ENCODE data around the gene CFAP43.
A peak's percentile ranks its signal among the peaks of the same experiment; 100 is the strongest.
"Not testable (repeated sequence)": the region's sequence is repeated elsewhere in the genome, so short reads cannot be mapped to it uniquely, and the experiment has no call there.

Gene CFAP43

GRCh38 chr10:104257235-104257634, 25.1 kb upstream of the CFAP43 start:
- DNase-seq (ENCODE audit: low spot score): no peak

- DNase-seq (ENCODE audit: low spot score): no peak
These were observed 24.3 kb upstream of the CFAP43 start for GRCh38 chr10:104256335-104256961.

- no peak for DNase-seq (ENCODE audit: low spot score)
These were observed 23.3 kb upstream of the CFAP43 start for GRCh38 chr10:104255311-104255981.

- DNase-seq (ENCODE audit: low spot score): peak; percentile 76
These were observed 22.5 kb upstream of the CFAP43 start, which contains the start of gene GSTO1 for GRCh38 chr10:104254493-104255310. TSS of gene GSTO1 (plus strand) at chr10:104254892. CDS start at chr10:104254929, 37 bp downstream.

- DNase-seq (ENCODE audit: low spot score): no peak
These were observed 21.6 kb upstream of the CFAP43 start for GRCh38 chr10:104253606-104254410.

- no peak for DNase-seq (ENCODE audit: low spot score)
These were observed 20.9 kb upstream of the CFAP43 start for GRCh38 chr10:104253106-104253505.

- DNase-seq (ENCODE audit: low spot score): no peak
These were observed 20.2 kb upstream of the CFAP43 start for GRCh38 chr10:104252368-104252767.

- DNase-seq (ENCODE audit: low spot score): no peak
These were observed 19.3 kb upstream of the CFAP43 start for GRCh38 chr10:104251443-104251842.

GRCh38 chr10:104250371-104250770, 18.2 kb upstream of the CFAP43 start:
- DNase-seq (ENCODE audit: low spot score): no peak

- DNase-seq (ENCODE audit: low spot score): not testable (repeated sequence)
These were observed 16.8 kb upstream of the CFAP43 start for GRCh38 chr10:104248931-104249330.

GRCh38 chr10:104247513-104248146, 15.5 kb upstream of the CFAP43 start:
- DNase-seq (ENCODE audit: low spot score): no peak

- DNase-seq (ENCODE audit: low spot score): no peak
These were observed 14.8 kb upstream of the CFAP43 start for GRCh38 chr10:104246976-104247375.

GRCh38 chr10:104245066-104245632, 13.0 kb upstream of the CFAP43 start:
- no peak for DNase-seq (ENCODE audit: low spot score)

GRCh38 chr10:104243512-104243911, 11.3 kb upstream of the CFAP43 start:
- no peak for DNase-seq (ENCODE audit: low spot score)

- not testable (repeated sequence) for DNase-seq (ENCODE audit: low spot score)
These were observed 10.8 kb upstream of the CFAP43 start for GRCh38 chr10:104243009-104243408.

- no peak for DNase-seq (ENCODE audit: low spot score)
These were observed 10.4 kb upstream of the CFAP43 start for GRCh38 chr10:104242545-104242944.

GRCh38 chr10:104240078-104240477, 7.9 kb upstream of the CFAP43 start:
- DNase-seq (ENCODE audit: low spot score): no peak

GRCh38 chr10:104235801-104236200, 3.6 kb upstream of the CFAP43 start:
- no peak for DNase-seq (ENCODE audit: low spot score)

- DNase-seq (ENCODE audit: low spot score): no peak
These were observed 2.8 kb upstream of the CFAP43 start for GRCh38 chr10:104234934-104235333.

GRCh38 chr10:104233817-104234216, 1.7 kb upstream of the CFAP43 start:
- DNase-seq (ENCODE audit: low spot score): no peak

- no peak for DNase-seq (ENCODE audit: low spot score)
These were observed 494 bp upstream of the CFAP43 start for GRCh38 chr10:104232613-104233102.

All from D341Med (cell line).